HG03095 (cell line): ENCODE measurements around the gene UST.
"Not testable (repeated sequence)": the region's sequence is repeated elsewhere in the genome, so short reads cannot be mapped to it uniquely, and the experiment has no call there.

Experiments
- ATAC-seq: cut with Tn5 transposase; IDR thresholded peaks from one replicate; pipeline ENCODE4 v1.9.1; 2021; ENCODE audit warnings: moderate library complexity; ENCODE audit not compliant: unreplicated experiment

The UST gene

DNA sequence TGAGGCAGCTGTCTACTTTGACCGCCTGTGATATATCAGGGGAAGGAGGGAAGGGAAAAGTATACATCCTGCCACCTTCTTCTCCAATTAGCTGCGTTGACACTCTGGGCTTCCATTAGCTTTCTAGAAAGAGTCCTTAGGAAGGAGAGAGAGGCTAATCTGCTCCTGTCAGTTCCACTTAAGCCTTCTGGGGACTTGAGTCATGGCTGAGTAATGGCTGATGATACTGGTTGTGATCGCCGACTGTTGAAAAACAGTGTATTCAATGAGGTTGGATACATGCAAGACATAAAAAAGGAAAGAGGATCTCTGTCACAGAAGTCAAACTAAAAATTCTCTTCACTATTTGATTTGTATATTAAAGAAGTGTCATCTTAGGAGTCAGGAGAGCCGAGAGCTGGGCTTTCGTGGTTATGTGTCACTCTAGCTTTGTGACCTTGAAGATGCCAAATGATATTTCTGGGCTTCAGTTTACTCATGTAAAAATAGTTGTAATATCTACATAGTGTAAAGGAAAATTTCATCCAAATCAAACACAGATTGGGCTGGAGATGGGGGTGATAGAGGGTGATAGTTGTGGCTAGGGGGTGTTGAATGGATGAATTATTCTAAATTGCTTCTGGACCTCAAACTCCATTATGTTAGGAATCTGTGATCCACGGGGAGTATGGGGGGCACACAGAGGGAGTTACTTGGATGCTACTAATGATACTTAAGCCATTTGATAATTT, 189.0 kb downstream of the UST start:
- no peak for ATAC-seq

DNA sequence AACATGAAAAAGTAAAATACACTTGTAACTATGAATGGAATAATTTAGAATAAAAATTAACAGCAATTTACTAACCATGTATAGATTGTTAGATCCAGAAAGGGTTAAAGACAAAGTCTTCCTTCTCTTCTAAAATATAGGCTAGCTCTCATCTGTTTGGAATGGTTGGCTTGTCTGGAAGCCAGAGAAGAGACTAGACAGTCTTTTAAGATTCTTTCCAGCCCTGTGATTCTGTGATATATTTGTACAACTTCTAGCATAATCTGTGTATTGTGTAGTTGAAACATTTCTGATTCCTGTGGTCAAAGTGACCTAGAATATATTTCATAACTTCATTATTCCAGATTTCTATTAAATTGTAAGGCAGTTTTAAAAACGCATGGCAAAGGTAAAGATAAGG, 196.6 kb downstream of the UST start:
- ATAC-seq, result no peak

DNA sequence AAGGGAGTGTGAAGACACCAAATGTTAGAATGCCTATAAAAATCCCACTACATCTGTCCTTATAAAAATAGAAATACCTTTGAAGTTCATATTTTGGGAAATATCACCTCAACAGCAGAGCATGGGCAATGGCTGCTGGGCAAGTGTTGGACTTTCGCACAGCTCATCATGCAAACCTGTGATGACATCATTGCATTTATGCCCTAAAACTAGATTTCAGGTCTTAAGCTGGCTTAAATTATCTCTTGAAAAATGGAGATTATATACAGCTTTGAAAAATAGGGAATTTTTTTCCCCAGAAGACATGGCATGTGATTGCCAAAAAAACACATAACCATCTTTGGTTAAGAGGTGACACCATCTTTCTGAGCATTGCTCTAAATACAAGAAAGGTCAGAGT, 197.8 kb downstream of the UST start:
- no peak for ATAC-seq

DNA sequence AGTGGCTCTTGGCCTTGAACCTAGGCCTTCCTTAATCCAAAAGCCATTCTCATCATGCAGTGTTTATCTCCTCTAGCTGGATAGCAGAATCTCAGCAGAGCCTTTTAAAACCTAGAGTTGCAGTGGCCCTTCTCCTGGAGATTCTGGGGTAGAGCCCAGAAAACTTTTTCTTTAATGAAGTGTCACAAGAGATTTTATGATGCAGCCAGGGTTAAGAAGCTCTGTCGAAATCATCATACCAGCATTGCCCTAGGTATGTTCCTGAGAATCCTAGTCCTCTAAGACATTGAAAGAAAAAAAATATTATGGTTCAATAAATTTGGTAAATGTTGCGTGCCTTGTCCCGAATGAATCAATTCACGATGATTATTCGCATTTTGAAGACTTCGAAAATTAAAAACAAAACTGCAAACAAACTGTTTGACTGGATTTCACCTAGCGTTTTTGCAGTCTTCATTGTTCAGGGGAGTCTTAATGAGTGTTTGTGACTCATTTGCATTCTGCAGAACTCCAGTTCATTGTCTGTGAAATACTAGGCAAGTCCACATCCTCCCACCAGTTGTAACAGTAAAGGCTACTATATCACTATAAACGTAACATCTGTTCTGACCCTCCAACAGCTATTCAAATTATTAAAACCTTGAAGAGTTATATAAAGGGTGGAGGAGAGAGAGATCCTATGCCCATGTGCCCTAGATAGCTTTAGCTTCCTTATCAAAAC, 198.6 kb downstream of the UST start:
- ATAC-seq, result no peak

DNA sequence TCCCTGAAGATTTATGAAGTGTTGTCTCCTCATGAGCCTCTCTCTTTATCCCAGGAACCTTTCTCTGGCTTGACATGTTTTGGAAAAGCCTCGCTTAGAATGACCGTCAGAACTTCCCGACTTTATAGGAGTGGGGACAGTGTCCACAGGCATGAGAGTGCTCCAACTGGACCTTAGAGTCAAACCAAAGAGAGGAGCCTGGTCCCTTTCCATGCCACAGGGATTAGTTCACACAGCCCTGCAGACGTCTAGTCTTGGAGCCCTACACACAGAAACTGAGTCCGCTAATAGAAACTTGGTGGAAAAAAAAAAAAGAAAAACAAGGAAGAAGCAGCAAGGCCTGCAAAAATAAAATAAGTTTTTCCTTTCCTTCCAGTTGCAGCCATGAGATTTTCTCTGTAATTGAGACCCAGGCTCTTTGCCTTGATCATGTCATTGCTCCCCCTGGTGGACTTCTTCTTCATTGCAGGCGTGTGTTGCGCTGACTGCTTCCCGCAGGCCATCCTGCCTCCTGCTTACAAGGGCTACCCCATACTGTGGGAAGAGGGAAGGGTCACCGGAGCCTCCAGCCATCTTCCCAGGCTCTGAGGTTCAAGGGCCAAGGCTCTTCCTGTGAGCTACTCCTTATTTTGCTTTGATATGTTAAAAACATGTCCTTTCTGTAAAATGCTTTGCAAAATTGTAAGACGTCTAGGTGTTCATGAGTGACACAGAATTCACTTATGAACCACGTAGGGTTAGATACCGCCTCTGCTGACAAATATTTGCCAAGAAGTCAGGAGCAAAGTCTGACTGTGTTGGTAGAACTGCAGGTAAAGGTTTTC, 201.0 kb downstream of the UST start:
- ATAC-seq, result no peak

DNA sequence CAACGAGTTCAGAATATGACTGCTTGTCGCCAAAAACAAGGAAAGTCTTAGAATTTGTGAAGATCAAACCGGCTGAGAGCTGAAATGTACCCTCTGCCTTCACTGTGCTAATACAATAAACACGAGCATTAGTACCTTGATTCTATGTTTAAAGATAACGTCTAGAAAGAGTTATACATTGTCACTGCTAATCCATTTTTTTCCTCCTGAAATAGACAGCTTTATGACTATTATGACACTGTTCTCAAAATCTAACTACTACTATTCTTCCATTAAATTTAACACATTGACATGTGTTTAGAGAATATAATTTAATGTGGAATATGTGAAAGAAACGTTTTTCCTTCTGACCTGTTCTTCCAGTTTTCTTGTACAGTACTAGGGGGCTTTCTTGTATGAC, 204.8 kb downstream of the UST start:
- ATAC-seq, result no peak

DNA sequence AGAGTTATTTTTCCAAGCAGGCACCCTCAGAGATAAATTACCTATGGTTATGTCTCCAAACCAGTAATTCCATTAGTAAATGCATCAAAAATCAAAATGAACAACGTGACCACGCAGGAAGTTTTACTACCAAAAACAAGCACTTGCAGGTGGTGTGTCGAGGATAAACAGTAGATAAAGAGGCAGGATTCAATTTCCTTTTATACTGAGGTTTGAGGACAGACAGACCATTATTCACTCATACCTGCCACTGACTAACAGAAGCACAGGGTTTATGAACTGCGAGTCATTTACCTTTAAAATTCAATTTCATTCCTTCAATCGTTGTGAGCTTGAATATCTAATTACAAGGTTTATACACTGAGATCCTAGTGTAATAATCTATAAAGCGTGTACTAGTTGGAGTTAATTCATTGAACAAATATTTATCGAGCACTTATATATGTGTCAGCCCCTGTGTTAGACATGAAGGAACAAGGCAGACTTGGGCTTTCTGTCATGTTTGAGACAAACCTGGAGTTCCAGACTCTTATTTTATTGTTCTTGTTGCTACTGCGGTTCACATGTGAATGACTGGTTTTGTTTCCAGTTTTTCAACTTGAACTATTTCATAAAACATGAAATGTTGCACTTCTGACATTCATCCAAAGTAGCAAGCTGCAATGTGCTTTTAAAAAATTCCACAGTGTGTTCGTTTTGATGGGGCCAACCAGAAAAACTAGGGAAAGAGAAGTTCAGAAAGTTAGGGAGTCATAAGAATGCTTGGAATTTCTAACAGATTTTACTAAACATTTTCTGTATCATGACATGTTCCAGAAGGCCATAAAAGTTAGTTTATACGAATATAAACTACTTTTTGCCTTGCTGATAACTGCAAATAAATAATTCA, 205.6 kb downstream of the UST start:
- ATAC-seq, result no peak

DNA sequence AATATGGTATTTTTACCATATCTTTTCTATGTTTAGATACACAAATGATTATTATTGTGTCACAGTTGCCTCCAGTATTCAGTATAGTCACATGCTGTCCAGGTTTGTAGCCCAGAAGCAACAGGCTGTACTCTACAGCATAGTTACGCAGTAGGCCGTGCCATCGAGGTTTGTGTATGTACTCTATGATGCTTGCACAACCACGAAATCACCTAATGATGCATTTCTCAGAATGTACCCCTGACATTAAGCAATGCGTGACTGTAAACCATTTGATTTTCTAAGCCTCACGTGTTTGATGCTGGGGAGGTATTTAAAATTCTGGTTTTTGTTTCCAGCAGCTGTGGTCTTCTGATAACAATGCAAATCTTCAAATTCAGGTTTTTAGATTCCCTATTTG, 207.6 kb downstream of the UST start:
- no peak for ATAC-seq

DNA sequence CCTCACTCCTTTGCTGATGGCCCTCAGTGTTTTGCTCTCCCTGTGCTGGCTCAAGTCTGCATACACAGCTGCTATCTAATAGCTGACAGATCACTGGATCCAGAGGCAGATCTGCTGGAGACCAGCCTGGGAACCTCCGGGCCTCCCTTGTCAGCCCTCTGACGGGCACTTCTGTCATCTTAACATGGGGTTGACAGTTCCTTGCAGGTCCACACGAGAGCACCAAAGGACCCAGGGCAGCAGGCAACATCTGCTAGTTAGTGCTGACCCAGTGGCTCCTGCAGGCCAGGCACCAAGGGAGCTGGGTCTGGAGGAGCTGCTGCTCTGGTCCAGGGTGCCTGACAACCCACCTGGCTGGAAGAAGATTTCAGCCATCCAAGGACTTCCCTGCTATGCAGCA, 208.1 kb downstream of the UST start:
- no peak for ATAC-seq

DNA sequence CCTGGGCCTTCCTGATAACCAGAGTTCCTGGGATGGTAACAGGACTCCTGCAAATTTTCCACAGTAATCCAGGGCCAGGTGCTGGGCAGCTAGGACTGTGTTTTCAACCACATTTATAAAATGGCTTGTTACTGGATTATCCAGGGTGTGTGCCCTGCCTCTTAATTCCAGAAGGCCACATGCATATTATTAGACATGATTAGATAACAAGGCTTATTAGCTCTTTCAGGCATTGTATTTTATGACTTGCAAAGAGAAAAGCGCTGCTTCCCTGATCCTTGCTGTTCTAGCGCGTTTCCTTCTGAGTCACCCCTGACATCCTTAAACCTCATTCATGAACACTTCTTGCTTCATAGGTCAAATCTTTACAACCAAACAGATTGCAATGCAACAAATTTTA, 208.6 kb downstream of the UST start:
- no peak for ATAC-seq

DNA sequence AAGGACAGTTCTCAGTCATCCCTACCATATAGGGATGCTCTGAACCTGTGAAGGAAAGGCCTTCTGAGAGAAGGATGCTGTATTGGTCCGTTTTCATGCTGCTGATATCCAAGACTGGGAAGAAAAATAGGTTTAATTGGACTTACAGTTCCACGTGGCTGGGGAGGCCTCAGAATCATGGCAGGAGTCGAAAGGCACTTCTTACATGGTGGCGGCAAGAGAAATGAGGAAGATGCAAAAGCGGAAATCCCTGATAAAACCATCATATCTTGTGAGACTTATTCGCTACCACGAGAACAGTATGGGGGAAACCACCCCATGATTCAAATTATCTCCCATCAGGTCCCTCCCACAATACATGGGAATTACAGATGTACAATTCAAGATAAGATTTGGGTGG, 209.3 kb downstream of the UST start:
- ATAC-seq, result not testable (repeated sequence)

DNA sequence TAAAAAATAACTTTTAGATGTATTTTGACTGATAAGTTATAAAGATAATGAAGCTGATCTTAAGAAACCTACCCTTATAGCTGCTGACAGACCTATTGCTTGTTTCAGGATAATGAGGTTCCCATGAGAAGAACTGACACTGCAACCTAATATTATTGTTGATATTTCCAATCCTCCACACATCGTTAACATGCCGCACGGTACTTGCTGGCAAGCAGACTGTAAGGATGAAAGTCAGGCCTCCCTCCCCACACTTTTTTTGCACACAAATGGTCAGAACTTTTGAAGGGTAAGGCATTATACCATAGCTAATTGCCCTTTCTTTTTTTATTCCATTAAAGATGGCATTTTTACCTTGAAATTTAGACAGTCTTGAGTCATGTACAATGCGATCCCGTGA, 210.9 kb downstream of the UST start:
- ATAC-seq, result no peak

DNA sequence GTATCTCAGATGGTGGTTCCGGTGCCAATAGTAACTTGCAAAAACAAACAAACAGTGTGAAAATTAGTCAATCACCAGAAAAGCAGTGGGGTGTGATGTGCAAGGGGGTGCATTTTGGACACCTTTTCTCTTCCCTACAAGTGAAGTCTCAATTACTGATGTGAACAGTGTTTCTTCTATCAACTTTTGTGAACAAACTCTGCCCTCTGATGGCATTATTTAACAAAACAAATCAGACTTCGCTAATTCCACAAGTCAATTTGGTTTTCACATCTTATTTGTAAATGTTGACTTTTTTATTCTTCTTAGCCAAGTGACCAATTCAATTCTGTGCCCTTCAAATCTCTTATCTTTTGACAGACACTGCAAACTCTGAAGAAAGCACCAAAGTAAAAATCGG, 212.2 kb downstream of the UST start:
- ATAC-seq, result no peak

DNA sequence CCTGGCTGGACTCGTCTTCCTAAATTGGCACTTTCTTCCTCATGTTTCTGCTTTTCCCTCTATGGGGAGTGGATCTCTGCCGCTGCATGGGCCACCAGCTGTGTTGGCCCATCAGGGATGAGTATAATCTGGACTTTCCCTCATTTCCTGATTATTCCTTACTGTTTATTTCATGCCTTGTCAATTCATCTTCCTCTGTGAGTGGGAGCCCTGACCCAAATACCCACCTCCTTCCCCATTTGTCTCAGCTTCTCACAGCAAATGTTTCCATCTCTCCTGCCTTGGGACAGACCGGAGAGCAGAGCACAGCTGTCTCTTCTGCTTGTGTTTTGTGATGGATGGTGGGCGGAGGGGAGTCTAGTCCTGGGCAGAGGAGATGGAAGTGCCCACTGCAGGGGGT, 212.7 kb downstream of the UST start:
- ATAC-seq, result no peak

DNA sequence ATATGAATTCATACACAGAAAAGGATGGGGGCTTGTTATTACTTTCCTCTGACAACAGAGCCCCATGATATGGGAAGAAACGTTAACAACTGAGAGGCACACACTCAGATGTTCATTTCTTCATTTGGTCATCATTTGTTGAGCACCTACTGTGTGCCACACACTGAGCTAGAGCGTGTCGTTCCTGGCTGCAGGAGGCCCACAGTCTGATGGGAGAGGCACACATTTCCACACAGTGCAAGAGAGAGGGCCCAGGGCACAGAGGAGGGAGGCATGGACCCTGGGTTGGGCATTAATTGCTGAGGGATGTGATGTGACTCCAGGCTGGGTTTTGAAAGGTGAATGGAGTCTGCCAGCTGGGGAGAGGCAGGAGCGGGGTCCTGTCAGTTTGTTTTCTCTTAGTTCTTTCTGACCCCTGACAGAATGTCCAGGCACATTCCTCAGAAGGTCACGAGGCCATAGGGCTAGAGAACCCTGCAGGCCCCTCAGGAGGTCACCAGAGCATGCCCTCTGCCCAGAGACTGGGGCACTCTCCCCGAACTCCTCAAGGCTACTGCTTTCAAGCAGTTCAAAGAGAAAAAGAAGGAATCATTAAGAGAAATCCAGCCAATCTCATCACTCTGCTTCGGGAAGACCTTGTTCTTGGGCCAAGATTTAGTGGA, 216.2 kb downstream of the UST start:
- ATAC-seq, result no peak

DNA sequence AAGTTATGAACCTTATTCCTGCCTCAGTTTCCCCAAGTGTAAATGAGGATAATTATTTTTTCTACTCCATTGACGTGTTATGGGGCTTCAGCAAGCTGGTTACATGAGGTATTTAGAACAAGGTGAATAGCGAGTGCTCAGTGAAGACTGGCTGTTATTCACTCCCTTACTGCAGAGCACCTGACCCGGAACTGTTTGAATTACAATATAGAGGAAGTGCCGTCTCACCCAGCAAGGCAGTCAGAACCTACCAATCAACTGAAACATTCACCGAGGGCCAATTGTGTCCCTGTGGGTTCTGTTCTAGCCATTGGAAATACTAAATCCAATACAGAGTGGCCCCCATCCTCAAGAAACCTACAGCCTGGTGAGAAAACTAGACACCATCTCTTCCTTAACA, 216.9 kb downstream of the UST start:
- ATAC-seq, result no peak

DNA sequence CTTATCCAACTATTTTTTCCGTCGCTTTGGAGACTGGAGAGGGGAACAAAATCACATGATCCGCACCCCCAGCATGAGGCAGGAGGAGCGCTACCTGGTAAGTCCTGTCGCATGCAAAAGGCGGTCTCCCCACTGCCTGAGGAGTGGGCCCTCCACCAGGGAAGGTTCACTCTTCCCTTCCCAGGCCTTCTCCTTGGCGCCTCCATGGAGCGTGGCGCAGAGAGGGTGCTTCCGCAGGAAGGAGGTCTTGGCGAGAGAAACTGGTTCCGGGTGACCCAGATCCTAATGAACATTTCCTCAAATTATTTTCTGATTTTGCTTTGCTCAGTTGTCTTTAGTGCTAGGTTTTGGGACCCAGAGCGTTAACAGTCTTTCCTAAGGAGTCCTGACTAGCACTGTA, 217.6 kb downstream of the UST start:
- no peak for ATAC-seq

DNA sequence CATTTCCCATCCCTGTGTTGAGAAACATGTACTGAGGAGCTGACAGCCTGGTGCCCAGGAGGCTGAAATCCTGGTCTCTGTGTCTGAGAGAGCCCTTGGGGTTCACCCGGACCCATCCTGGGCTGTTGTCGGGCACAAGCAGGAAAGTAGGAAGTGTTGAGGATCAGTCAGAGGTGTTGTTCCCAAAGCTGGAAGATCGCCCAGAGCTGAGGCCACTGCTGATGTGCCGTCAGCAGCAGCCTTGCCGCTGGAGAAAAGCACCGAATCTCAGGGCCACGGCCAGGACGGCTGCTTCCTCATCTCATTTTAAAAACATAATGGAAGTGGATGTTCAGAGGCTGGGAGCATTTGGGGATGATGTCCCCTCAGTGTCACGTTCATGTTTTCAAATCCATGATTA, 218.5 kb downstream of the UST start:
- no peak for ATAC-seq

DNA sequence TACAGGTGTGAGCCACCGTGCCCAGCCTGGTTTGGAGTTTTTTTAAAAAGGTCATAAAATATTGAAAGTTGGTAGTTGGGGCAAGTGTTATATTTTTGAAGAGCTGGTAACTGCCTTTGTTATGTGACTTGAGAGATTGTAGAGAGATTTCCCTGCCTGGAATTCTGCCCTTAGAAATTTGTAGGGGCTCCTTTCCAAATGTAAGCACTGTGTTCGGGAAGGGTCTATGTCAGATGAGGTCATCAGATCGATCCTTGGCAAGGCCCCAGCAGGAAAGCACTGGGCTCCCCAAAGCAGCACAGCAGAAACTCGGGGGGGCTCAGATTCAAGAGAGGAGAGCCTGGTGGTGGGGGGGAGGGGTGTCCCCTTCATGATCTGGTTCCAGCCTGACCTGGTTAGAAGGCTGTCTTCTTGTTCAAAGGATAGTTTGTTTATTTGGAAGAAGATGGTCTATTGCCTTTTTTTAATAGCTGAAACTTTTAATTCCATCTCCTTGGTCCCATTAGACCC, 220.2 kb downstream of the UST start:
- ATAC-seq, result no peak

DNA sequence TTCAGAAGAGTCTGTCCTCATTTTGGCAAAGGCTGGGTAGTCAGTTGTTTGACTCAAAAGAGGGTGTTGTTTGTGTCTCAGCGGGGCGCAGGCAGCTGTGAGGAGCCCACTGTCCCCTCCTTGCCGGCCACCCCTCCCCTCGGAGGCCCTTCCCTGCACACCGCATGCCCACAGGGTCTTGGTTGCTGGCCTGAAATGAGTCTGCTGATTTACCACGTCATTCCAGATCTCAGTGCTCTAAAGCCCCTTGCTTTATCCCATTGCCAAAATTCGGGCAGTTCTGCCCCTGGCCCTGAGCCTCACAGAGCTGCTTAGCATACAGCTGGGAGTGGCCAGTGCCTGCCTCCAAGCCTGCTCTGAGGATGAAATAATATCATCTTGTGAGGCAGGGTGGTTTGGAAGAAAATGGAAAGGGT, 220.7 kb downstream of the UST start:
- no peak for ATAC-seq
